SU-DHL-6 (cell line): ENCODE results near the gene EYS.

ENCODE experiments used
- EZH2phosphoT487 ChIP-seq: fragments of 200-600 bp; sonication (generic), shearing (Covaris generic); conservative IDR thresholded peaks from 2 replicates; pipeline ENCODE4 v1.6.1; 2018; ENCODE audit warnings: mild to moderate bottlenecking, antibody characterized with exemption, low read length, moderate library complexity, mixed read lengths
- TF ChIP-seq, protein P1 (sequence below): fragments of 200-600 bp; sonication (generic); IDR thresholded peaks from one replicate; pipeline ENCODE4 v1.5.1; 2017; ENCODE audit warnings: antibody characterized with exemption, mild to moderate bottlenecking, low read length, moderate library complexity; ENCODE audit not compliant: insufficient read depth, poor library complexity, severe bottlenecking

DNA sequence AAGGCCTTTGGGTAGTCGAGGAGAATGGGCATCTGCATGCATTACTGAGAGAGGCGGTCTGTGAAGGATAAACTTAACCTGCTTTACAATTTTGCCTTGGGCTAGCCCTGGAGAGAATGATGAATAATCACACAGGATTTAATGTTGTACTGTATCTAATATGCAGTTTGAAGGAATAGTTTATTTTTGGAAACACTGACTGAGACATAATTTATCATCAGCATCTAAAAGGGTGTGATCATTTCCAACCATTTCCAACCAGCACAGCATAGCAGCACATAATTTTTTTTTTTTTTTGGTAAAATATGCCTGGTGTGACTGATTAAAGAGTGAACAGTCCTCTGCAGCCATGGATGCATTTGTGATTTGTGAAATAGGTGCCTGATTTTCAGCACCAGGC is 1552.0 kb downstream of the EYS start:
- TF ChIP-seq, protein P1, sequence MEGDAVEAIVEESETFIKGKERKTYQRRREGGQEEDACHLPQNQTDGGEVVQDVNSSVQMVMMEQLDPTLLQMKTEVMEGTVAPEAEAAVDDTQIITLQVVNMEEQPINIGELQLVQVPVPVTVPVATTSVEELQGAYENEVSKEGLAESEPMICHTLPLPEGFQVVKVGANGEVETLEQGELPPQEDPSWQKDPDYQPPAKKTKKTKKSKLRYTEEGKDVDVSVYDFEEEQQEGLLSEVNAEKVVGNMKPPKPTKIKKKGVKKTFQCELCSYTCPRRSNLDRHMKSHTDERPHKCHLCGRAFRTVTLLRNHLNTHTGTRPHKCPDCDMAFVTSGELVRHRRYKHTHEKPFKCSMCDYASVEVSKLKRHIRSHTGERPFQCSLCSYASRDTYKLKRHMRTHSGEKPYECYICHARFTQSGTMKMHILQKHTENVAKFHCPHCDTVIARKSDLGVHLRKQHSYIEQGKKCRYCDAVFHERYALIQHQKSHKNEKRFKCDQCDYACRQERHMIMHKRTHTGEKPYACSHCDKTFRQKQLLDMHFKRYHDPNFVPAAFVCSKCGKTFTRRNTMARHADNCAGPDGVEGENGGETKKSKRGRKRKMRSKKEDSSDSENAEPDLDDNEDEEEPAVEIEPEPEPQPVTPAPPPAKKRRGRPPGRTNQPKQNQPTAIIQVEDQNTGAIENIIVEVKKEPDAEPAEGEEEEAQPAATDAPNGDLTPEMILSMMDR, result no peak
- no peak for TF ChIP-seq EZH2phosphoT487
